HepG2 (cell line): ENCODE measurements around the gene SPTBN5. TPM values are rescaled to one million over a fixed set of nuclear protein-coding genes. Genes with fewer than 3 reads are reported as not detected.

Experiments used
- ATAC-seq: fragments of 200-7000 bp; cut with Tn5 transposase; 3 replicates; pipeline ENCODE4 v1.9.1; 2020; ENCODE audit warnings: mild to moderate bottlenecking, moderate library complexity
- BruUV-seq: library from RNA; stranded (reverse); fragments of 400-500 nt; replicated peaks from 2 replicates; lab custom pipeline; 2021; lab: Mats Ljungman, UMichigan
- CTCF ChIA-PET: fragments of 300-600 bp; formaldehyde crosslinking; extraction: SDS; loops from one replicate; lab custom pipeline; 2021; ENCODE audit warnings: low total read pairs, inconsistent platforms, low intra/inter-chr PET ratio; lab: Yijun Ruan, JAX
- POLR2A ChIA-PET: fragments of 350-600 bp; sonication (Branson Sonifier 250); formaldehyde crosslinking; loops from one replicate; lab custom pipeline; 2020; ENCODE audit warnings: antibody characterized with exemption, inconsistent platforms; lab: Yijun Ruan, JAX
- DNase-seq: peaks from one replicate; pipeline ENCODE4 v3.0.0-alpha.2; 2015; ENCODE audit warnings: low spot score
- FAIRE-seq: peaks from 3 replicates; lab custom pipeline; 2011; peaks lifted over from hg19 to GRCh38; lab: Jason Lieb, UNC
- H2AFZ ChIP-seq: one replicate; pipeline ENCODE4 v1.6.1; 2011; ENCODE audit warnings: low read length, inconsistent platforms
- H3K27ac ChIP-seq: fragments of 300-600 bp; 3 replicates; pipeline ENCODE4 v1.8.0; 2011; ENCODE audit warnings: mixed run types, mild to moderate bottlenecking, mixed read lengths, low read length, inconsistent platforms; ENCODE audit not compliant: insufficient read depth; ENCODE audit errors: extremely low read length
- H3K27me3 ChIP-seq, 2 experiments: fragments of 200-600 bp in 1 of 2; 2 replicates in 1 of 2; 3 replicates in 1 of 2; pipeline versions ENCODE4 v1.6.0 to v1.8.0; 2011; ENCODE audit warnings: low read length in 2 of 2, mild to moderate bottlenecking in 2 of 2, moderate library complexity in 2 of 2, inconsistent platforms in 1 of 2; ENCODE audit not compliant: insufficient read depth in 2 of 2, control insufficient read depth in 1 of 2
- H3K36me3 ChIP-seq, 2 experiments: fragments of 200-600 bp in 1 of 2; replicated peaks in 1 of 2; 2 replicates in 1 of 2; 3 replicates in 1 of 2; pipeline versions ENCODE4 v1.5.1 to v1.8.0; 2011; ENCODE audit warnings: low read length in 2 of 2, inconsistent platforms in 1 of 2; ENCODE audit not compliant: insufficient read depth in 2 of 2, control insufficient read depth in 1 of 2
- H3K4me1 ChIP-seq: 2 replicates; pipeline ENCODE4 v1.5.1; 2012; ENCODE audit warnings: low read length, inconsistent platforms; ENCODE audit not compliant: insufficient read depth
- H3K4me2 ChIP-seq: 2 replicates; pipeline ENCODE4 v1.6.0; 2011; ENCODE audit warnings: low read depth, low read length, inconsistent platforms
- H3K4me3 ChIP-seq, 3 experiments: fragments of 200-600 bp in 1 of 3; sonication (generic), shearing (Covaris generic) in 1 of 3; replicated peaks in 1 of 3; 2 replicates each; pipeline ENCODE4 v1.5.1; 2011 to 2016; ENCODE audit warnings: low read length in 3 of 3, inconsistent platforms in 2 of 3, low read depth in 2 of 3, mild to moderate bottlenecking in 2 of 3, control low read depth in 1 of 3, mixed read lengths in 1 of 3; ENCODE audit not compliant: insufficient read depth in 1 of 3
- H3K79me2 ChIP-seq: one replicate; pipeline ENCODE4 v1.6.1; 2011; ENCODE audit warnings: low read length, inconsistent platforms; ENCODE audit not compliant: insufficient read depth
- H3K9ac ChIP-seq: 2 replicates; pipeline ENCODE4 v1.6.0; 2011; ENCODE audit warnings: mild to moderate bottlenecking, low read depth, low read length, inconsistent platforms; ENCODE audit not compliant: insufficient read depth
- H3K9me3 ChIP-seq: 2 replicates; pipeline ENCODE4 v1.5.1; 2012; ENCODE audit warnings: mild to moderate bottlenecking, low read length
- H4K20me1 ChIP-seq: 2 replicates; pipeline ENCODE4 v1.6.0; 2011; ENCODE audit warnings: inconsistent platforms, mild to moderate bottlenecking, low read length, moderate library complexity; ENCODE audit not compliant: insufficient read depth
- CENPT ChIP-seq: sonication (generic); formaldehyde crosslinking; IDR thresholded peaks from 2 replicates; pipeline ENCODE4 v1.8.0; 2022; ENCODE audit warnings: low read depth, mild to moderate bottlenecking, moderate library complexity, missing genetic modification reagents
- CSRNP2 ChIP-seq: sonication (generic); formaldehyde crosslinking; conservative IDR thresholded peaks from 2 replicates; pipeline ENCODE4 v1.8.0; 2022; ENCODE audit warnings: low read depth, missing genetic modification reagents
- MATR3 ChIP-seq: sonication (generic); formaldehyde crosslinking; IDR thresholded peaks from 2 replicates; pipeline ENCODE4 v1.4.0; 2020; ENCODE audit warnings: missing genetic modification reagents
- MNT ChIP-seq: fragments of 450-650 bp; IDR thresholded peaks from 2 replicates; pipeline ENCODE4 v1.6.1; 2016
- NKX3-1 ChIP-seq: sonication (generic); formaldehyde crosslinking; IDR thresholded peaks from 2 replicates; pipeline ENCODE4 v1.5.0; 2020; ENCODE audit warnings: missing genetic modification reagents
- SMAD9 ChIP-seq: sonication (generic); formaldehyde crosslinking; IDR thresholded peaks from 2 replicates; pipeline ENCODE4 v1.5.1; 2020; ENCODE audit warnings: mild to moderate bottlenecking, missing genetic modification reagents
- SNRNP70 ChIP-seq: fragments of 200-400 bp; formaldehyde crosslinking; IDR thresholded peaks from 2 replicates; pipeline ENCODE4 v1.6.1; 2017; ENCODE audit warnings: mild to moderate bottlenecking, low read depth, low read length, moderate library complexity
- TAF1 ChIP-seq: sonication (generic); formaldehyde crosslinking; IDR thresholded peaks from 2 replicates; pipeline ENCODE4 v1.4.0; 2020; ENCODE audit warnings: missing genetic modification reagents
- TCF7 ChIP-seq: sonication (generic); IDR thresholded peaks from 2 replicates; pipeline ENCODE4 v1.6.1; 2016; ENCODE audit warnings: antibody characterized with exemption, low read depth
- ZFP41 ChIP-seq: sonication (generic); formaldehyde crosslinking; IDR thresholded peaks from 2 replicates; pipeline ENCODE4 v1.4.0; 2020; ENCODE audit warnings: mild to moderate bottlenecking, missing genetic modification reagents, borderline replicate concordance
- ZNF136 ChIP-seq: sonication (generic); formaldehyde crosslinking; IDR thresholded peaks from 2 replicates; pipeline ENCODE4 v1.8.1; 2022; ENCODE audit warnings: low read depth, mild to moderate bottlenecking, moderate library complexity, missing genetic modification reagents
- ZNF276 ChIP-seq: sonication (generic); formaldehyde crosslinking; IDR thresholded peaks from 2 replicates; pipeline ENCODE4 v1.4.0; 2020; ENCODE audit warnings: mild to moderate bottlenecking, low read depth, missing genetic modification reagents
- ZNF30 ChIP-seq: sonication (generic); formaldehyde crosslinking; IDR thresholded peaks from 2 replicates; pipeline ENCODE4 v1.5.0; 2020; ENCODE audit warnings: mild to moderate bottlenecking, missing genetic modification reagents
- ZNF333 ChIP-seq: sonication (generic); formaldehyde crosslinking; IDR thresholded peaks from 2 replicates; pipeline ENCODE4 v1.4.0; 2020; ENCODE audit warnings: mild to moderate bottlenecking, missing genetic modification reagents, borderline replicate concordance
- WGBS: methylation state at CpG from one replicate; pipeline ENCODE4 v1.1.6; 2017; ENCODE audit warnings: low lambda C conversion rate; 5-methylcytosine and 5-hydroxymethylcytosine counted together
- in situ Hi-C: cut with HindIII; loops from 2 replicates; pipeline ENCODE4 v1.10.0; 2017; ENCODE audit warnings: low pct_unique_long_range_greater_than_20kb; ENCODE audit not compliant: extremely low pct_ligation_motif_present
- intact Hi-C: fragments of 100-400 bp; cut with micrococcal nuclease; formaldehyde crosslinking; loops from one replicate; pipeline ENCODE4 v1.10.0; 2022; ENCODE audit not compliant: unreplicated experiment
- polyA plus RNA-seq, 8 experiments: library from polyadenylated mRNA; depleted of rRNA in 3 of 8; stranded (reverse) in 7 of 8; unstranded in 1 of 8; fragments of >200 nt; fragmentation: Illumina TruSeq in 4 of 8; extraction: Trizol in 4 of 8; gene quantifications; 2 replicates each; pipeline versions ENCODE4 v1.2.1 to v1.2.3, GENCODE V29; 2011 to 2016; ENCODE audit warnings: low read depth in 4 of 8, missing spikeins in 1 of 8, mixed read lengths in 1 of 8; ENCODE audit not compliant: insufficient read depth in 1 of 8
- total RNA-seq, 5 experiments: library from RNA; depleted of rRNA; stranded (reverse); fragments of >200 nt; fragmentation: Illumina TruSeq; extraction: Trizol; gene quantifications; 2 replicates each; pipeline ENCODE4 v1.2.3, GENCODE V29; 2016; ENCODE audit warnings: low read depth in 1 of 5

The SPTBN5 gene
- total and polyA plus RNA-seq, 2 of the 13 experiments (the other 11 are each of a cell fraction or from before 2014, with no cell fraction given), result 0.01 to 0.07 TPM

- Histone ChIP-seq H3K4me3 (no peak overlapping the region), H3K36me3 (no peaks in the 10 kb centered on the region), H3K9ac (no peak overlapping the region), H4K20me1 (no peaks in the 10 kb centered on the region), H3K9me3 (no peaks in the 10 kb centered on the region), H3K4me1 (peaks cover 5% of the 10 kb centered on the region), H2AFZ (no peak overlapping the region), H3K27ac (no peak overlapping the region), H3K79me2 (no peaks in the 10 kb centered on the region), H3K4me2 (no peak overlapping the region), H3K27me3 (no peaks in the 10 kb centered on the region)
- intact Hi-C loops (no loop called here), in situ Hi-C loops (no loop called here)
- POLR2A ChIA-PET, result no interaction called here
- FAIRE-seq (no peak), DNase-seq (no peak), ATAC-seq (no peak)
- 100% methylated on average over 2 of the region's 2 CpGs for WGBS
- CTCF ChIA-PET, result no interaction called here
- TF ChIP-seq MNT (peak; percentile 79), SNRNP70 (no peak), ZNF30 (CRISPR knock-in tag) (no peak), ZNF333 (CRISPR knock-in tag) (no peak), TAF1 (no peak), NKX3-1 (no peak)
- no TSS peak for BruUV-seq
Observed at GRCh38 chr15:41804361-41804760, 89.5 kb downstream of the SPTBN5 start.

- Histone ChIP-seq H3K9ac (no peak overlapping the region), H3K9me3 (no peaks in the 10 kb centered on the region), H3K4me3 (no peak overlapping the region), H3K79me2 (no peaks in the 10 kb centered on the region), H2AFZ (no peak overlapping the region), H4K20me1 (no peaks in the 10 kb centered on the region), H3K4me2 (no peak overlapping the region), H3K27ac (no peak overlapping the region), H3K36me3 (no peaks in the 10 kb centered on the region), H3K4me1 (peaks cover 22% of the 10 kb centered on the region), H3K27me3 (no peaks in the 10 kb centered on the region)
- BruUV-seq, result no TSS peak
- ATAC-seq, result no peak
- in situ Hi-C loops (no loop called here), intact Hi-C loops (no loop called here)
- POLR2A ChIA-PET, result no interaction called here
- CTCF ChIA-PET, result no interaction called here
- no peak for FAIRE-seq
- 100% methylated on average over 3 of the region's 3 CpGs for WGBS
- no peak for DNase-seq
- TF ChIP-seq SMAD9 (CRISPR knock-in tag) (no peak), CSRNP2 (no peak), ZNF276 (CRISPR knock-in tag) (no peak), CENPT (CRISPR knock-in tag) (no peak), ZFP41 (CRISPR knock-in tag) (no peak), TCF7 (no peak), MATR3 (CRISPR knock-in tag) (no peak), ZNF136 (CRISPR knock-in tag) (no peak)
Observed at GRCh38 chr15:41801850-41802455, 91.9 kb downstream of the SPTBN5 start.
